Activated T-helper 1 cell treated with anti-CD3 and anti-CD28 coated beads, Interleukin-12 subunit alpha, Interleukin-12 subunit beta, Interleukin-2, Interleukin-4 antibody, amounts not matched to agents 30 ng/mL and 10 ng/mL and 1 ng/mL, durations not matched to agents 14 hours and 24 hours and 36 hours (primary cell): ENCODE results near the gene GSN. TPM values are rescaled to one million over a fixed set of nuclear protein-coding genes. Genes with fewer than 3 reads are reported as not detected.

Experiments
- DNase-seq: peaks from one replicate; pipeline ENCODE4 v3.0.0; 2021; ENCODE audit warnings: low spot score
- H3K27ac Mint-ChIP-seq: one replicate; pipeline ENCODE4 v1.8.0; 2021; ENCODE audit warnings: mild to moderate bottlenecking, mixed read lengths
- H3K27me3 Mint-ChIP-seq: one replicate; pipeline ENCODE4 v1.8.0; 2022; ENCODE audit warnings: mild to moderate bottlenecking, moderate library complexity, mixed read lengths; ENCODE audit not compliant: insufficient read depth
- H3K36me3 Mint-ChIP-seq: one replicate; pipeline ENCODE4 v1.8.0; 2021; ENCODE audit warnings: low read depth, mixed read lengths
- H3K4me1 Mint-ChIP-seq: one replicate; pipeline ENCODE4 v1.8.0; 2021; ENCODE audit warnings: low read depth, mixed read lengths
- H3K4me3 Mint-ChIP-seq: one replicate; pipeline ENCODE4 v1.8.0; 2021; ENCODE audit warnings: mild to moderate bottlenecking, moderate library complexity, mixed read lengths
- H3K9me3 Mint-ChIP-seq: one replicate; pipeline ENCODE4 v1.8.0; 2021; ENCODE audit warnings: mixed read lengths
- intact Hi-C: fragments of 100-400 bp; cut with micrococcal nuclease; formaldehyde crosslinking; loops from one replicate; pipeline ENCODE4 v1.15.1; 2024
- total RNA-seq: library from RNA; stranded (reverse); gene quantifications from 2 replicates; pipeline ENCODE4 v1.2.3, GENCODE V29; 2022

GSN gene
- total RNA-seq, 1 donor from 2014 or later: 1.5 TPM

- H3K27ac Mint-ChIP-seq: no peak overlapping the region
- intact Hi-C loops: no loop called here
- H3K27me3 Mint-ChIP-seq: no peaks in the 10 kb centered on the region
- no peak overlapping the region for H3K4me3 Mint-ChIP-seq
- no peak for DNase-seq
- peaks cover 9% of the 10 kb centered on the region for H3K36me3 Mint-ChIP-seq
- H3K4me1 Mint-ChIP-seq: peaks cover 26% of the 10 kb centered on the region
- no peaks in the 10 kb centered on the region for H3K9me3 Mint-ChIP-seq
Measured at GRCh38 chr9:121324316-121324715, 56.4 kb downstream of the GSN start.

- Mint-ChIP-seq H3K27me3 (no peaks in the 10 kb centered on the region), H3K9me3 (no peaks in the 10 kb centered on the region), H3K27ac (no peak overlapping the region), H3K36me3 (peaks cover 10% of the 10 kb centered on the region), H3K4me1 (peaks cover 26% of the 10 kb centered on the region), H3K4me3 (no peak overlapping the region)
- no peak for DNase-seq
- intact Hi-C loops: no loop called here
Measured at GRCh38 chr9:121324755-121325154, 56.8 kb downstream of the GSN start.

- no peak for DNase-seq
- H3K27me3 Mint-ChIP-seq: no peaks in the 10 kb centered on the region
- no peak overlapping the region for H3K27ac Mint-ChIP-seq
- peaks cover 11% of the 10 kb centered on the region for H3K36me3 Mint-ChIP-seq
- H3K4me1 Mint-ChIP-seq: peaks cover 22% of the 10 kb centered on the region
- no peak overlapping the region for H3K4me3 Mint-ChIP-seq
- intact Hi-C loops: no loop called here
- no peaks in the 10 kb centered on the region for H3K9me3 Mint-ChIP-seq
Measured at GRCh38 chr9:121325387-121325786, 57.4 kb downstream of the GSN start.

GRCh38 chr9:121326130-121326838 lies 58.3 kb downstream of the GSN start:
- Mint-ChIP-seq H3K9me3 (no peaks in the 10 kb centered on the region), H3K27me3 (no peaks in the 10 kb centered on the region), H3K4me3 (no peak overlapping the region), H3K4me1 (peaks cover 15% of the 10 kb centered on the region), H3K27ac (no peak overlapping the region), H3K36me3 (peaks cover 11% of the 10 kb centered on the region)
- DNase-seq: no peak
- intact Hi-C loops: no loop called here

- DNase-seq: no peak
- Mint-ChIP-seq H3K36me3 (peaks cover 10% of the 10 kb centered on the region), H3K27ac (no peak overlapping the region), H3K27me3 (no peaks in the 10 kb centered on the region), H3K4me3 (no peak overlapping the region), H3K9me3 (no peaks in the 10 kb centered on the region), H3K4me1 (peaks cover 11% of the 10 kb centered on the region)
- intact Hi-C loops: no loop called here
Measured at GRCh38 chr9:121326901-121327613, 59.1 kb downstream of the GSN start.

- DNase-seq: no peak
- Mint-ChIP-seq H3K27me3 (no peaks in the 10 kb centered on the region), H3K9me3 (no peaks in the 10 kb centered on the region), H3K4me1 (no peaks in the 10 kb centered on the region), H3K4me3 (no peak overlapping the region), H3K36me3 (peaks cover 10% of the 10 kb centered on the region), H3K27ac (no peak overlapping the region)
- intact Hi-C loops: no loop called here
Measured at GRCh38 chr9:121328476-121328875, 60.5 kb downstream of the GSN start.

GRCh38 chr9:121328876-121329681 lies 61.1 kb downstream of the GSN start:
- Mint-ChIP-seq H3K4me1 (no peaks in the 10 kb centered on the region), H3K36me3 (peaks cover 11% of the 10 kb centered on the region), H3K9me3 (no peaks in the 10 kb centered on the region), H3K27me3 (no peaks in the 10 kb centered on the region), H3K27ac (no peak overlapping the region), H3K4me3 (no peak overlapping the region)
- intact Hi-C loops: no loop called here
- DNase-seq: no peak

GRCh38 chr9:121331549-121331948 lies 63.6 kb downstream of the GSN start:
- no peak for DNase-seq
- intact Hi-C loops: no loop called here
- Mint-ChIP-seq H3K27ac (no peak overlapping the region), H3K4me1 (no peaks in the 10 kb centered on the region), H3K4me3 (no peak overlapping the region), H3K9me3 (no peaks in the 10 kb centered on the region), H3K27me3 (no peaks in the 10 kb centered on the region), H3K36me3 (peaks cover 17% of the 10 kb centered on the region)

- no peak overlapping the region for H3K27ac Mint-ChIP-seq
- DNase-seq: no peak
- H3K27me3 Mint-ChIP-seq: no peaks in the 10 kb centered on the region
- H3K4me3 Mint-ChIP-seq: no peak overlapping the region
- H3K9me3 Mint-ChIP-seq: no peaks in the 10 kb centered on the region
- H3K36me3 Mint-ChIP-seq: peaks cover 22% of the 10 kb centered on the region
- intact Hi-C loops: no loop called here
- no peaks in the 10 kb centered on the region for H3K4me1 Mint-ChIP-seq
Measured at GRCh38 chr9:121331992-121332685, 64.2 kb downstream of the GSN start.

GRCh38 chr9:121333950-121334773 lies 66.2 kb downstream of the GSN start:
- no peak for DNase-seq
- Mint-ChIP-seq H3K9me3 (no peaks in the 10 kb centered on the region), H3K36me3 (peaks cover 30% of the 10 kb centered on the region), H3K4me1 (no peaks in the 10 kb centered on the region), H3K27ac (no peak overlapping the region), H3K27me3 (no peaks in the 10 kb centered on the region), H3K4me3 (no peak overlapping the region)
- intact Hi-C loops: no loop called here

- H3K27me3 Mint-ChIP-seq: no peaks in the 10 kb centered on the region
- H3K4me1 Mint-ChIP-seq: peaks cover 12% of the 10 kb centered on the region
- no peaks in the 10 kb centered on the region for H3K9me3 Mint-ChIP-seq
- intact Hi-C loops: no loop called here
- peaks cover 36% of the 10 kb centered on the region for H3K36me3 Mint-ChIP-seq
- no peak overlapping the region for H3K27ac Mint-ChIP-seq
- no peak overlapping the region for H3K4me3 Mint-ChIP-seq
- no peak for DNase-seq
Measured at GRCh38 chr9:121336665-121337064, 68.7 kb downstream of the GSN start.

GRCh38 chr9:121339437-121339836 lies 71.5 kb downstream of the GSN start:
- Mint-ChIP-seq H3K9me3 (no peaks in the 10 kb centered on the region), H3K36me3 (peaks cover 49% of the 10 kb centered on the region), H3K27me3 (no peaks in the 10 kb centered on the region), H3K4me1 (peaks cover 22% of the 10 kb centered on the region), H3K27ac (no peak overlapping the region), H3K4me3 (no peak overlapping the region)
- no peak for DNase-seq
- intact Hi-C loops: no loop called here
